Esophagus squamous epithelium (tissue), 4 donors: Measurements from ENCODE around the gene HTRA2.

Source experiments
- CTCF ChIP-seq, 6 experiments: fragments of 450-650 bp in 4 of 6; fragments of 200-600 bp in 2 of 6; sonication (generic) in 2 of 6; IDR thresholded peaks; one replicate each; pipeline ENCODE4 v1.5.1; 2016 to 2019; ENCODE audit warnings: antibody characterized with exemption in 6 of 6, mild to moderate bottlenecking in 4 of 6, moderate library complexity in 4 of 6
- POLR2A ChIP-seq, 4 donors: fragments of 450-650 bp; IDR thresholded peaks; one replicate each; pipeline ENCODE4 v1.6.1; 2017; ENCODE audit warnings: antibody characterized with exemption in 4 of 4, mild to moderate bottlenecking in 4 of 4, moderate library complexity in 3 of 4

- TF ChIP-seq POLR2A (IDR thresholded peaks at IDR 0.05) (no peak), CTCF (IDR thresholded peaks at IDR 0.05) (no peak)
Measured at GRCh38 chr2:74507926-74508520, 21.7 kb upstream of the HTRA2 start.
